Thyroid gland (tissue), 4 donors: ENCODE data around the gene TMPRSS4. TPM values are rescaled to one million over a fixed set of nuclear protein-coding genes. Genes with fewer than 3 reads are reported as not detected.

Source experiments
- DNase-seq, 2 donors: peaks; one replicate each; pipeline ENCODE4 v3.0.0-alpha.2; 2019
- H3K27ac ChIP-seq, 3 donors: fragments of 200-600 bp; sonication (generic); 1 replicate in 2 of 3; 2 replicates in 1 of 3; pipeline ENCODE4 v1.5.1; 2016 to 2019; ENCODE audit warnings: mild to moderate bottlenecking in 1 of 3, moderate library complexity in 1 of 3
- H3K27me3 ChIP-seq: fragments of 200-600 bp; sonication (generic); one replicate; pipeline ENCODE4 v1.5.1; 2019
- H3K36me3 ChIP-seq, 2 donors: fragments of 200-600 bp; sonication (generic); one replicate each; pipeline ENCODE4 v1.5.1; 2016 to 2019
- H3K4me1 ChIP-seq, 2 donors: fragments of 200-600 bp; sonication (generic); one replicate each; pipeline ENCODE4 v1.5.1; 2017 to 2019
- H3K4me3 ChIP-seq, 3 donors: fragments of 200-600 bp; sonication (generic); replicated peaks in 1 of 3; 1 replicate in 2 of 3; 2 replicates in 1 of 3; pipeline ENCODE4 v1.5.1; 2016; ENCODE audit warnings: mild to moderate bottlenecking in 1 of 3
- H3K9me3 ChIP-seq: fragments of 200-600 bp; sonication (generic); one replicate; pipeline ENCODE4 v1.5.1; 2017
- CTCF ChIP-seq, 6 experiments: fragments of 200-600 bp in 3 of 6; fragments of 450-650 bp in 3 of 6; sonication (generic) in 3 of 6; IDR thresholded peaks; one replicate each; pipeline ENCODE4 v1.5.1; 2016 to 2019; ENCODE audit warnings: antibody characterized with exemption in 6 of 6, mild to moderate bottlenecking in 2 of 6, inconsistent platforms in 1 of 6, moderate library complexity in 1 of 6
- POLR2A ChIP-seq, 2 donors: fragments of 450-650 bp; IDR thresholded peaks; one replicate each; pipeline ENCODE4 v1.6.1; 2017; ENCODE audit warnings: antibody characterized with exemption in 2 of 2, mild to moderate bottlenecking in 2 of 2, moderate library complexity in 1 of 2
- WGBS, 2 donors: methylation state at CpG; one replicate each; pipeline ENCODE4 v1.1.5; 2017; 5-methylcytosine and 5-hydroxymethylcytosine counted together
- intact Hi-C: fragments of 100-400 bp; cut with DNase I; formaldehyde crosslinking; loops from one replicate; pipeline ENCODE4 v1.15.1; 2023
- total RNA-seq, 4 donors: library from RNA; depleted of rRNA; stranded (reverse); fragments of >200 nt; gene quantifications; one replicate each; pipeline ENCODE4 v1.2.3, GENCODE V29; 2016

Gene TMPRSS4
- total RNA-seq, 4 donors from 2014 or later, result 0.83 to 1.5 (median 1.1) TPM; not detected in 1

- intact Hi-C loops, result no loop called here
- Histone ChIP-seq H3K4me1 (peaks cover 2 to 12% of the 10 kb centered on the region in 2 donors), H3K27me3 (no peaks in the 10 kb centered on the region), H3K36me3 (no peaks in the 10 kb centered on the region), H3K27ac (no peak overlapping the region), H3K4me3 (no peak overlapping the region), H3K9me3 (no peaks in the 10 kb centered on the region)
- WGBS, 2 donors, result 86 to 87% methylated on average over 17 of the region's 17 CpGs
- DNase-seq, result no peak
- TF ChIP-seq POLR2A (IDR thresholded peaks at IDR 0.05) (no peak), CTCF (IDR thresholded peaks at IDR 0.05) (no peak)
Measured at GRCh38 chr11:118166641-118167040, 89.8 kb downstream of the TMPRSS4 start.

- Histone ChIP-seq H3K9me3 (no peaks in the 10 kb centered on the region), H3K27ac (no peak overlapping the region), H3K36me3 (no peaks in the 10 kb centered on the region), H3K27me3 (no peaks in the 10 kb centered on the region), H3K4me1 (peaks cover 2 to 14% of the 10 kb centered on the region in 2 donors), H3K4me3 (no peak overlapping the region)
- TF ChIP-seq CTCF (IDR thresholded peaks at IDR 0.05) (no peak), POLR2A (IDR thresholded peaks at IDR 0.05) (no peak)
- WGBS, 2 donors, result 89 to 100% methylated on average over 2 of the region's 2 CpGs
- intact Hi-C loops, result no loop called here
- no peak for DNase-seq
Measured at GRCh38 chr11:118167253-118167652, 90.4 kb downstream of the TMPRSS4 start.

- 93 to 94% methylated on average over 11 of the region's 12 CpGs for WGBS, 2 donors
- no peaks in the 10 kb centered on the region for H3K36me3 ChIP-seq
- no peak overlapping the region for H3K4me3 ChIP-seq
- no peak overlapping the region for H3K27ac ChIP-seq
- no peak for DNase-seq
- TF ChIP-seq CTCF (IDR thresholded peaks at IDR 0.05), result no peak
- TF ChIP-seq POLR2A (IDR thresholded peaks at IDR 0.05), result no peak
- peaks cover 2 to 14% of the 10 kb centered on the region in 2 donors for H3K4me1 ChIP-seq
- no peaks in the 10 kb centered on the region for H3K9me3 ChIP-seq
- intact Hi-C loops, result no loop called here
- no peaks in the 10 kb centered on the region for H3K27me3 ChIP-seq
Measured at GRCh38 chr11:118167906-118168305, 91.0 kb downstream of the TMPRSS4 start.

- WGBS, 2 donors, result 84 to 90% methylated on average over 3 to 7 of the region's 8 CpGs
- H3K4me1 ChIP-seq, result peaks cover 2 to 14% of the 10 kb centered on the region in 2 donors
- H3K27me3 ChIP-seq, result no peaks in the 10 kb centered on the region
- H3K4me3 ChIP-seq, result no peak overlapping the region
- no peak for DNase-seq
- TF ChIP-seq CTCF (IDR thresholded peaks at IDR 0.05) (no peak), POLR2A (IDR thresholded peaks at IDR 0.05) (no peak)
- H3K36me3 ChIP-seq, result no peaks in the 10 kb centered on the region
- intact Hi-C loops, result no loop called here
- no peaks in the 10 kb centered on the region for H3K9me3 ChIP-seq
- no peak overlapping the region for H3K27ac ChIP-seq
Measured at GRCh38 chr11:118168316-118168715, 91.4 kb downstream of the TMPRSS4 start.

GRCh38 chr11:118168751-118169150, 91.9 kb downstream of the TMPRSS4 start:
- intact Hi-C loops, result no loop called here
- no peak overlapping the region for H3K4me3 ChIP-seq
- TF ChIP-seq CTCF (IDR thresholded peaks at IDR 0.05) (no peak), POLR2A (IDR thresholded peaks at IDR 0.05) (no peak)
- 81 to 94% methylated on average over 3 of the region's 3 CpGs for WGBS, 2 donors
- no peaks in the 10 kb centered on the region for H3K36me3 ChIP-seq
- no peaks in the 10 kb centered on the region for H3K9me3 ChIP-seq
- no peak overlapping the region for H3K27ac ChIP-seq
- H3K27me3 ChIP-seq, result no peaks in the 10 kb centered on the region
- H3K4me1 ChIP-seq, result peaks cover 2 to 14% of the 10 kb centered on the region in 2 donors
- no peak for DNase-seq
